ENCODE measurements around the gene DMD.

- TF ChIP-seq, protein P1, sequence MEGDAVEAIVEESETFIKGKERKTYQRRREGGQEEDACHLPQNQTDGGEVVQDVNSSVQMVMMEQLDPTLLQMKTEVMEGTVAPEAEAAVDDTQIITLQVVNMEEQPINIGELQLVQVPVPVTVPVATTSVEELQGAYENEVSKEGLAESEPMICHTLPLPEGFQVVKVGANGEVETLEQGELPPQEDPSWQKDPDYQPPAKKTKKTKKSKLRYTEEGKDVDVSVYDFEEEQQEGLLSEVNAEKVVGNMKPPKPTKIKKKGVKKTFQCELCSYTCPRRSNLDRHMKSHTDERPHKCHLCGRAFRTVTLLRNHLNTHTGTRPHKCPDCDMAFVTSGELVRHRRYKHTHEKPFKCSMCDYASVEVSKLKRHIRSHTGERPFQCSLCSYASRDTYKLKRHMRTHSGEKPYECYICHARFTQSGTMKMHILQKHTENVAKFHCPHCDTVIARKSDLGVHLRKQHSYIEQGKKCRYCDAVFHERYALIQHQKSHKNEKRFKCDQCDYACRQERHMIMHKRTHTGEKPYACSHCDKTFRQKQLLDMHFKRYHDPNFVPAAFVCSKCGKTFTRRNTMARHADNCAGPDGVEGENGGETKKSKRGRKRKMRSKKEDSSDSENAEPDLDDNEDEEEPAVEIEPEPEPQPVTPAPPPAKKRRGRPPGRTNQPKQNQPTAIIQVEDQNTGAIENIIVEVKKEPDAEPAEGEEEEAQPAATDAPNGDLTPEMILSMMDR (IDR thresholded peaks at IDR 0.05; ENCODE audit: borderline replicate concordance, extremely low read depth, low read length, poor library complexity, severe bottlenecking): no peak
- TF ChIP-seq EZH2 (IDR thresholded peaks at IDR 0.05; ENCODE audit: borderline replicate concordance, low read depth, low read length, severe bottlenecking): no peak
Observed at GRCh38 chrX:31209005-31209628, 2002.2 kb downstream of the DMD start.

Measured in DND-41 (cell line).